GM20431 (cell line): ENCODE measurements around the gene TRPC4AP.

Experiments
- in situ Hi-C: fragments of 300-500 bp; cut with MseI, MboI; formaldehyde crosslinking; loops from one replicate; pipeline ENCODE4 v1.15.0; 2020; ENCODE audit warnings: low sequenced_read_pairs; ENCODE audit not compliant: unreplicated experiment

TRPC4AP gene

GRCh38 chr20:34953960-34954359 lies 138.6 kb downstream of the TRPC4AP start:
- in situ Hi-C loops: no loop called here

GRCh38 chr20:34952671-34953070 lies 139.9 kb downstream of the TRPC4AP start:
- in situ Hi-C loops: no loop called here
